Stomach (tissue), 9 donors: Measurements from ENCODE around the gene MBP. TPM values are rescaled to one million over a fixed set of nuclear protein-coding genes. Genes with fewer than 3 reads are reported as not detected.

Experiments
- DNase-seq, 2 donors: peaks; one replicate each; pipeline versions ENCODE4 v3.0.0 to v3.0.0-alpha.2; 2013 to 2019
- H3K27ac ChIP-seq, 5 donors: fragments of 200-600 bp in 4 of 5; sonication (generic) in 4 of 5; one replicate each; pipeline ENCODE4 v1.5.1; 2013 to 2019; ENCODE audit warnings: mild to moderate bottlenecking in 1 of 5, moderate library complexity in 1 of 5
- H3K27me3 ChIP-seq, 3 donors: fragments of 200-600 bp; sonication (generic); one replicate each; pipeline ENCODE4 v1.5.1; 2017 to 2019; ENCODE audit warnings: mixed run types in 1 of 3
- H3K36me3 ChIP-seq, 4 donors: fragments of 200-600 bp; sonication (generic); 1 replicate in 3 of 4; 2 replicates in 1 of 4; pipeline ENCODE4 v1.5.1; 2016 to 2019
- H3K4me1 ChIP-seq, 4 donors: fragments of 200-600 bp; sonication (generic); one replicate each; pipeline ENCODE4 v1.5.1; 2016 to 2019
- H3K4me3 ChIP-seq, 4 donors: fragments of 200-600 bp; sonication (generic) in 3 of 4; one replicate each; pipeline ENCODE4 v1.5.1; 2016 to 2019; ENCODE audit warnings: mild to moderate bottlenecking in 1 of 4
- H3K9me3 ChIP-seq, 4 donors: fragments of 200-600 bp; sonication (generic); one replicate each; pipeline ENCODE4 v1.5.1; 2016 to 2019
- CTCF ChIP-seq, 7 experiments: fragments of 450-650 bp in 4 of 7; fragments of 200-600 bp in 3 of 7; sonication (generic) in 3 of 7; IDR thresholded peaks; one replicate each; pipeline ENCODE4 v1.5.1; 2016 to 2019; ENCODE audit warnings: antibody characterized with exemption in 7 of 7, control low read depth in 2 of 7, mild to moderate bottlenecking in 1 of 7
- EP300 ChIP-seq: sonication (generic); formaldehyde crosslinking; IDR thresholded peaks from one replicate; pipeline ENCODE4 v1.6.1; 2017; ENCODE audit warnings: antibody characterized with exemption
- POLR2A ChIP-seq, 4 donors: fragments of 450-650 bp; IDR thresholded peaks; one replicate each; pipeline ENCODE4 v1.6.1; 2016; ENCODE audit warnings: antibody characterized with exemption in 4 of 4, control low read depth in 2 of 4, mild to moderate bottlenecking in 1 of 4, moderate library complexity in 1 of 4
- POLR2AphosphoS5 ChIP-seq, 3 donors: sonication (generic); formaldehyde crosslinking; IDR thresholded peaks; one replicate each; pipeline ENCODE4 v1.6.1; 2016; ENCODE audit warnings: antibody characterized with exemption in 3 of 3
- WGBS, 5 donors: extraction: QIAGEN DNeasy Blood & Tissue Kit in 3 of 5; methylation state at CpG; one replicate each; pipeline versions ENCODE4 v1.1.5 to v1.1.7; 2013 to 2018; 5-methylcytosine and 5-hydroxymethylcytosine counted together
- intact Hi-C: fragments of 100-400 bp; cut with DNase I; formaldehyde crosslinking; loops from one replicate; pipeline ENCODE4 v1.15.1; 2023; ENCODE audit warnings: low total_unique reads
- polyA plus RNA-seq, 3 donors: library from polyadenylated mRNA; stranded (reverse); fragments of 200-250 nt; gene quantifications; one replicate each; pipeline ENCODE4 v1.2.3, GENCODE V29; 2013
- total RNA-seq, 5 donors: library from RNA; depleted of rRNA; stranded (reverse); fragments of >200 nt; gene quantifications; one replicate each; pipeline versions ENCODE4 v1.1.0 to v1.2.3, GENCODE V29; 2014 to 2016
- donor health status: healthy with polysubstance abuse.
- donor health status: Bipolar disorder and iron deficiency.
- donor health status: healthy.

MBP gene
- total and polyA plus RNA-seq, 8 donors: 7.9 to 407 (median 33.3) TPM

- no peak for DNase-seq
- H3K4me3 ChIP-seq: no peak overlapping the region
- intact Hi-C loops: no loop called here
- H3K27me3 ChIP-seq: peaks cover 0 to 18% (median 0%) of the 10 kb centered on the region in 3 donors
- no peaks in the 10 kb centered on the region for H3K9me3 ChIP-seq
- TF ChIP-seq POLR2A (IDR thresholded peaks at IDR 0.05) (no peak), POLR2AphosphoS5 (IDR thresholded peaks at IDR 0.05) (no peak), EP300 (no peak), CTCF (IDR thresholded peaks at IDR 0.05) (no peak)
- H3K4me1 ChIP-seq: no peaks in the 10 kb centered on the region
- H3K27ac ChIP-seq: no peak overlapping the region
- 51 to 60% (median 58%) methylated on average over 11 of the region's 11 CpGs for WGBS, 5 donors
- H3K36me3 ChIP-seq: no peaks in the 10 kb centered on the region
Observed at GRCh38 chr18:77160515-77160914, 27.9 kb upstream of the MBP start.

- H3K36me3 ChIP-seq: no peaks in the 10 kb centered on the region
- H3K27ac ChIP-seq: no peak overlapping the region
- intact Hi-C loops: no loop called here
- no peak overlapping the region for H3K4me3 ChIP-seq
- WGBS, 5 donors: 82 to 89% (median 89%) methylated on average over 4 of the region's 4 CpGs
- no peak for DNase-seq
- TF ChIP-seq POLR2A (IDR thresholded peaks at IDR 0.05) (no peak), POLR2AphosphoS5 (IDR thresholded peaks at IDR 0.05) (no peak), CTCF (IDR thresholded peaks at IDR 0.05) (no peak), EP300 (no peak)
- no peaks in the 10 kb centered on the region for H3K27me3 ChIP-seq
- H3K9me3 ChIP-seq: no peaks in the 10 kb centered on the region
- H3K4me1 ChIP-seq: no peaks in the 10 kb centered on the region
Observed at GRCh38 chr18:77157312-77157711, 24.7 kb upstream of the MBP start.

- H3K9me3 ChIP-seq: no peaks in the 10 kb centered on the region
- no peaks in the 10 kb centered on the region for H3K27me3 ChIP-seq
- WGBS, 5 donors: 86 to 90% (median 88%) methylated on average over 17 of the region's 17 CpGs
- intact Hi-C loops: no loop called here
- no peak for TF ChIP-seq CTCF (IDR thresholded peaks at IDR 0.05)
- TF ChIP-seq POLR2AphosphoS5 (IDR thresholded peaks at IDR 0.05): no peak
- TF ChIP-seq POLR2A (IDR thresholded peaks at IDR 0.05): no peak
- no peak for TF ChIP-seq EP300
- no peaks in the 10 kb centered on the region for H3K4me1 ChIP-seq
- no peak overlapping the region for H3K4me3 ChIP-seq
- no peak overlapping the region for H3K27ac ChIP-seq
- no peak for DNase-seq
- H3K36me3 ChIP-seq: no peaks in the 10 kb centered on the region
Observed at GRCh38 chr18:77155031-77155430, 22.4 kb upstream of the MBP start.

- Histone ChIP-seq H3K4me3 (no peak overlapping the region), H3K27me3 (no peaks in the 10 kb centered on the region), H3K36me3 (no peaks in the 10 kb centered on the region), H3K27ac (no peak overlapping the region), H3K4me1 (no peaks in the 10 kb centered on the region), H3K9me3 (no peaks in the 10 kb centered on the region)
- intact Hi-C loops: no loop called here
- no peak for DNase-seq
- 78 to 83% (median 80%) methylated on average over 6 of the region's 6 CpGs for whole genome bisulfite sequencing, 5 donors
- TF ChIP-seq POLR2A (IDR thresholded peaks at IDR 0.05) (no peak), POLR2AphosphoS5 (IDR thresholded peaks at IDR 0.05) (no peak), EP300 (no peak), CTCF (IDR thresholded peaks at IDR 0.05) (no peak)
Observed at GRCh38 chr18:77153404-77153803, 20.8 kb upstream of the MBP start.
